Measurements from ENCODE around the gene MCL1. TPM values are rescaled to one million over a fixed set of nuclear protein-coding genes. Genes with fewer than 3 reads are reported as not detected.
"Not testable (repeated sequence)": the region's sequence is repeated elsewhere in the genome, so short reads cannot be mapped to it uniquely, and the experiment has no call there.

MCL1 gene
- total RNA-seq, 2 donors from 2014 or later: 161 to 168 TPM

- Histone ChIP-seq H3K9me3 (no peaks in the 10 kb centered on the region), H3K27ac (peak overlapping the region; percentile 98 to 100), H3K4me1 (replicated peaks) (peaks cover 9% of the 10 kb centered on the region), H3K27me3 (replicated peaks; ENCODE audit: insufficient read depth) (no peaks in the 10 kb centered on the region), H3K4me3 (peak overlapping the region; percentile 88 to 93), H3K36me3 (no peaks in the 10 kb centered on the region)
- no peak for TF ChIP-seq POLR2A (IDR thresholded peaks at IDR 0.05)
- TF ChIP-seq POLR2AphosphoS5 (IDR thresholded peaks at IDR 0.05): no peak
- TF ChIP-seq CTCF (IDR thresholded peaks at IDR 0.05): no peak
- no peak for DNase-seq (ENCODE audit: low spot score)
- intact Hi-C loops (cut with DNase I): loop anchor here (5.0 kb wide), 1 partner anchor 51 kb away; the partner anchor contains the start of gene ENSA
- WGBS: 2% methylated on average over 4 of the region's 4 CpGs
These were observed 3.1 kb downstream of the MCL1 start for GRCh38 chr1:150576367-150576711.

GRCh38 chr1:150575518-150576366 is 3.7 kb downstream of the MCL1 start:
- Histone ChIP-seq H3K36me3 (no peaks in the 10 kb centered on the region), H3K4me3 (peak overlapping the region; percentile 88 to 93), H3K27me3 (replicated peaks; ENCODE audit: insufficient read depth) (no peaks in the 10 kb centered on the region), H3K9me3 (no peaks in the 10 kb centered on the region), H3K4me1 (replicated peaks) (peaks cover 9% of the 10 kb centered on the region), H3K27ac (peak overlapping the region; percentile 98 to 100)
- TF ChIP-seq CTCF (IDR thresholded peaks at IDR 0.05) (no peak), POLR2AphosphoS5 (IDR thresholded peaks at IDR 0.05) (peak; percentile 87), POLR2A (IDR thresholded peaks at IDR 0.05) (peak; percentile 31)
- 3% methylated on average over 1 of the region's 1 CpG for WGBS
- intact Hi-C loops (cut with DNase I): loop anchor here (5.0 kb wide), 1 partner anchor 52 kb away; the partner anchor contains the start of gene ENSA
- DNase-seq (ENCODE audit: low spot score): no peak

- H3K4me1 ChIP-seq (replicated peaks): peaks cover 9% of the 10 kb centered on the region
- TF ChIP-seq POLR2AphosphoS5 (IDR thresholded peaks at IDR 0.05) (no peak), POLR2A (IDR thresholded peaks at IDR 0.05) (no peak), CTCF (IDR thresholded peaks at IDR 0.05) (no peak)
- WGBS: 27% methylated on average over 4 of the region's 4 CpGs
- peak overlapping the region; percentile 98 to 100 for H3K27ac ChIP-seq
- H3K27me3 ChIP-seq (replicated peaks; ENCODE audit: insufficient read depth): no peaks in the 10 kb centered on the region
- H3K36me3 ChIP-seq: no peaks in the 10 kb centered on the region
- peak overlapping the region in 1 of 2 donors; percentile 93 for H3K4me3 ChIP-seq
- DNase-seq (ENCODE audit: low spot score): no peak
- no peaks in the 10 kb centered on the region for H3K9me3 ChIP-seq
- intact Hi-C loops (cut with DNase I): loop anchor here (5.0 kb wide), 1 partner anchor 52 kb away; the partner anchor contains the start of gene ENSA
These were observed 4.3 kb downstream of the MCL1 start for GRCh38 chr1:150575072-150575489.

- Histone ChIP-seq H3K36me3 (no peaks in the 10 kb centered on the region), H3K9me3 (no peaks in the 10 kb centered on the region), H3K4me1 (replicated peaks) (peaks cover 9% of the 10 kb centered on the region), H3K27ac (peak overlapping the region; percentile 98 to 100), H3K27me3 (replicated peaks; ENCODE audit: insufficient read depth) (no peaks in the 10 kb centered on the region), H3K4me3 (peak overlapping the region in 1 of 2 donors; percentile 93)
- intact Hi-C loops (cut with DNase I): loop anchor here (5.0 kb wide), 1 partner anchor 53 kb away; the partner anchor contains the start of gene ENSA
- 31% methylated on average over 6 of the region's 6 CpGs for WGBS
- DNase-seq (ENCODE audit: low spot score): no peak
- TF ChIP-seq CTCF (IDR thresholded peaks at IDR 0.05) (no peak), POLR2A (IDR thresholded peaks at IDR 0.05) (no peak)
These were observed 4.9 kb downstream of the MCL1 start for GRCh38 chr1:150574260-150575071.

- not testable (repeated sequence) for H3K9me3 ChIP-seq, H3K4me3 ChIP-seq
- 84% methylated on average over 13 of the region's 13 CpGs for WGBS
These were observed 5.8 kb downstream of the MCL1 start for GRCh38 chr1:150573648-150574071.

More at GRCh38 chr1:150573648-150574071, 5.8 kb downstream of the MCL1 start:
- DNase-seq (ENCODE audit: low spot score); H3K36me3 ChIP-seq; intact Hi-C loops (cut with DNase I); H3K27me3 ChIP-seq (replicated peaks; ENCODE audit: insufficient read depth): not testable (repeated sequence)
- peaks cover 12% of the 10 kb centered on the region for H3K4me1 ChIP-seq (replicated peaks)
- peak overlapping the region; percentile 98 to 100 for H3K27ac ChIP-seq

Data from prostate gland (tissue), 2 donors.